GM12878 (cell line): ENCODE data around the gene TREML1. TPM values are rescaled to one million over a fixed set of nuclear protein-coding genes. Genes with fewer than 3 reads are reported as not detected.

ENCODE experiments used
- ATAC-seq: fragments of 200-7000 bp; cut with Tn5 transposase; 3 replicates; pipeline ENCODE4 v1.9.1; 2020; ENCODE audit warnings: mild to moderate bottlenecking, moderate library complexity
- BruUV-seq: library from RNA; stranded (reverse); fragments of 400-500 nt; replicated peaks from 2 replicates; lab custom pipeline; 2021; lab: Mats Ljungman, UMichigan
- CTCF ChIA-PET: fragments of 300-600 bp; sonication (Branson Sonifier 250); formaldehyde crosslinking; extraction: SDS; loops from one replicate; lab custom pipeline; 2021; ENCODE audit warnings: inconsistent platforms; lab: Yijun Ruan, JAX
- POLR2A ChIA-PET: fragments of 350-600 bp; formaldehyde crosslinking; extraction: SDS; loops from one replicate; lab custom pipeline; 2021; ENCODE audit warnings: inconsistent platforms; lab: Charles Lee
- RAD21 ChIA-PET: fragments of 300-600 bp; sonication (Branson Sonifier 250); formaldehyde crosslinking; loops from one replicate; lab custom pipeline; 2023; ENCODE audit warnings: antibody characterized with exemption; ENCODE audit not compliant: unreplicated experiment; lab: Charles Lee
- SMC1A ChIA-PET: fragments of 300-600 bp; sonication (Branson Sonifier 250); formaldehyde crosslinking; loops from one replicate; lab custom pipeline; 2023; ENCODE audit not compliant: unreplicated experiment, uncharacterized antibody; lab: Charles Lee
- DNase-seq: peaks from one replicate; pipeline ENCODE4 v3.0.0-alpha.2; 2011; ENCODE audit warnings: low read depth, low spot score
- FAIRE-seq: peaks from 3 replicates; lab custom pipeline; 2011; peaks lifted over from hg19 to GRCh38; lab: Jason Lieb, UNC
- H2AFZ ChIP-seq: 2 replicates; pipeline ENCODE4 v1.6.0; 2011; ENCODE audit warnings: low read depth, low read length, control low read depth; ENCODE audit not compliant: control insufficient read depth
- H3K27ac ChIP-seq: 2 replicates; pipeline ENCODE4 v1.5.1; 2011; ENCODE audit warnings: control low read depth; ENCODE audit not compliant: control insufficient read depth, insufficient read depth
- H3K27me3 ChIP-seq, 2 experiments: replicated peaks in 1 of 2; 2 replicates each; pipeline versions ENCODE4 v1.6.0 to v1.6.1; 2011; ENCODE audit warnings: low read length in 1 of 2; ENCODE audit not compliant: control insufficient read depth in 2 of 2, insufficient read depth in 2 of 2
- H3K36me3 ChIP-seq, 2 experiments: 2 replicates each; pipeline ENCODE4 v1.5.1; 2011; ENCODE audit warnings: low read length in 1 of 2; ENCODE audit not compliant: control insufficient read depth in 2 of 2, insufficient read depth in 2 of 2
- H3K4me1 ChIP-seq: 2 replicates; pipeline ENCODE4 v1.6.1; 2011; ENCODE audit warnings: mild to moderate bottlenecking, low read length, moderate library complexity, mixed read lengths; ENCODE audit not compliant: control insufficient read depth, insufficient read depth
- H3K4me2 ChIP-seq: 2 replicates; pipeline ENCODE4 v1.6.0; 2011; ENCODE audit warnings: control low read depth; ENCODE audit not compliant: control insufficient read depth, insufficient read depth
- H3K4me3 ChIP-seq: fragments of 200-600 bp; sonication (generic); 2 replicates; pipeline ENCODE4 v1.5.1; 2016
- H3K79me2 ChIP-seq: 2 replicates; pipeline ENCODE4 v1.6.0; 2011; ENCODE audit warnings: low read length; ENCODE audit not compliant: control insufficient read depth, insufficient read depth
- H3K9ac ChIP-seq: 2 replicates; pipeline ENCODE4 v1.8.0; 2011; ENCODE audit warnings: low read length, control low read depth, mixed read lengths; ENCODE audit not compliant: control insufficient read depth, insufficient read depth
- H3K9me3 ChIP-seq: replicated peaks from 3 replicates; pipeline ENCODE4 v1.5.1; 2011; ENCODE audit warnings: mild to moderate bottlenecking, low read length; ENCODE audit not compliant: control insufficient read depth, insufficient read depth
- H4K20me1 ChIP-seq: 2 replicates; pipeline ENCODE4 v1.6.0; 2011; ENCODE audit not compliant: control insufficient read depth, insufficient read depth
- ATF2 ChIP-seq: IDR thresholded peaks from 2 replicates; pipeline ENCODE4 v1.6.1; 2012; ENCODE audit warnings: low read length, inconsistent platforms
- BCL3 ChIP-seq: IDR thresholded peaks from 2 replicates; pipeline ENCODE4 v1.6.1; 2011; ENCODE audit warnings: borderline replicate concordance, low read depth, mild to moderate bottlenecking, moderate library complexity, low read length; ENCODE audit not compliant: insufficient read depth, poor library complexity, severe bottlenecking
- CEBPB ChIP-seq, 2 experiments: fragments of 150-350 bp in 1 of 2; IDR thresholded peaks; 2 replicates each; pipeline ENCODE4 v1.6.1; 2012 to 2014; ENCODE audit warnings: low read depth in 2 of 2, low read length in 2 of 2, borderline replicate concordance in 1 of 2, inconsistent platforms in 1 of 2
- CHD2 ChIP-seq: IDR thresholded peaks from 2 replicates; pipeline ENCODE4 v1.6.1; 2011; ENCODE audit warnings: low read depth, low read length, improper control_type of control experiment, borderline replicate concordance
- CREM ChIP-seq: IDR thresholded peaks from 2 replicates; pipeline ENCODE4 v1.6.1; 2014; ENCODE audit warnings: antibody characterized with exemption, low read depth
- HCFC1 ChIP-seq: fragments of 150-350 bp; IDR thresholded peaks from 2 replicates; pipeline ENCODE4 v1.6.1; 2014; ENCODE audit warnings: low read length
- HDGF ChIP-seq: fragments of 450-650 bp; IDR thresholded peaks from 2 replicates; pipeline ENCODE4 v1.6.1; 2016; ENCODE audit warnings: antibody characterized with exemption
- IKZF1 ChIP-seq: fragments of 450-650 bp; conservative IDR thresholded peaks from 2 replicates; pipeline ENCODE4 v1.6.1; 2017; ENCODE audit warnings: antibody characterized with exemption, mild to moderate bottlenecking
- IRF3 ChIP-seq: fragments of 450-650 bp; IDR thresholded peaks from 2 replicates; pipeline ENCODE4 v1.6.1; 2014; ENCODE audit warnings: mild to moderate bottlenecking
- IRF5 ChIP-seq: fragments of 450-650 bp; IDR thresholded peaks from 2 replicates; pipeline ENCODE4 v1.6.1; 2017; ENCODE audit warnings: borderline replicate concordance
- LARP7 ChIP-seq: fragments of 450-650 bp; IDR thresholded peaks from 2 replicates; pipeline ENCODE4 v1.6.1; 2017; ENCODE audit warnings: mild to moderate bottlenecking
- MEF2A ChIP-seq: IDR thresholded peaks from 2 replicates; pipeline ENCODE4 v1.6.1; 2011; ENCODE audit warnings: low read depth, mild to moderate bottlenecking, low read length, moderate library complexity; ENCODE audit not compliant: insufficient read depth
- NFYB ChIP-seq: IDR thresholded peaks from 2 replicates; pipeline ENCODE4 v1.6.1; 2011; ENCODE audit warnings: low read depth, mild to moderate bottlenecking, low read length, improper control_type of control experiment, moderate library complexity; ENCODE audit not compliant: insufficient read depth
- NRF1 ChIP-seq: conservative IDR thresholded peaks from 2 replicates; pipeline ENCODE4 v1.6.1; 2011; ENCODE audit warnings: mild to moderate bottlenecking, low read depth, low read length, improper control_type of control experiment
- POLR2AphosphoS2 ChIP-seq: IDR thresholded peaks from 2 replicates; pipeline ENCODE4 v1.6.1; 2011; ENCODE audit warnings: low read depth, mild to moderate bottlenecking, low read length, improper control_type of control experiment, moderate library complexity
- SIN3A ChIP-seq: IDR thresholded peaks from 2 replicates; pipeline ENCODE4 v1.6.1; 2012; ENCODE audit warnings: low read depth, low read length, improper control_type of control experiment
- SIX5 ChIP-seq: IDR thresholded peaks from 2 replicates; pipeline ENCODE4 v1.6.1; 2011; ENCODE audit warnings: mild to moderate bottlenecking, low read depth, low read length, moderate library complexity; ENCODE audit not compliant: severe bottlenecking
- SMAD5 ChIP-seq: IDR thresholded peaks from 2 replicates; pipeline ENCODE4 v1.6.1; 2016; ENCODE audit warnings: antibody characterized with exemption, low read depth
- SUZ12 ChIP-seq: fragments of 200-600 bp; sonication (generic); IDR thresholded peaks from one replicate; pipeline ENCODE4 v1.6.1; 2018; ENCODE audit warnings: antibody characterized with exemption, mild to moderate bottlenecking; ENCODE audit not compliant: unreplicated experiment
- WGBS: methylation state at CpG from one replicate; pipeline ENCODE4 v1.1.6; 2016; ENCODE audit warnings: low lambda C conversion rate; ENCODE audit not compliant: insufficient replicate concordance, insufficient coverage; ENCODE audit errors: missing lambda C conversion rate; 5-methylcytosine and 5-hydroxymethylcytosine counted together
- in situ Hi-C: fragments of 300-500 bp; cut with MboI; formaldehyde crosslinking; loops from 9 replicates; pipeline ENCODE4 v1.14.3; 2018; ENCODE audit warnings: mixed read lengths
- intact Hi-C: fragments of 100-400 bp; cut with micrococcal nuclease; formaldehyde crosslinking; loops from one replicate; pipeline ENCODE4 v1.14.2; 2022; ENCODE audit not compliant: unreplicated experiment
- polyA plus RNA-seq, 11 experiments: library from polyadenylated mRNA; depleted of rRNA in 4 of 11; unstranded in 6 of 11; stranded (reverse) in 5 of 11; fragments of >200 nt; fragmentation: Nextera tagmentation in 4 of 11; fragmentation: Illumina TruSeq in 1 of 11; extraction: Ambion mirVana in 4 of 11; extraction: Trizol in 1 of 11; gene quantifications; 1 replicate in 1 of 11; 2 replicates in 10 of 11; pipeline versions ENCODE4 v1.2.1 to v1.2.3, GENCODE V29; 2011 to 2016; ENCODE audit warnings: inconsistent platforms in 2 of 11, missing spikeins in 2 of 11, low read depth in 1 of 11
- total RNA-seq, 4 experiments: library from RNA; depleted of rRNA in 3 of 4; stranded (reverse); fragments of >200 nt in 3 of 4; fragmentation: Illumina TruSeq in 1 of 4; extraction: Trizol in 1 of 4; gene quantifications; 2 replicates each; pipeline versions ENCODE4 v1.2.1 to v1.2.3, GENCODE V29; 2013 to 2021

TREML1 gene
- total and polyA plus RNA-seq, 10 of the 15 experiments (the other 5 are each of a cell fraction or from before 2014, with no cell fraction given): 0.21 TPM; not detected in 9

- no peak for TF ChIP-seq NFYB
- no peak for TF ChIP-seq CHD2
These were observed 7.9 kb upstream of the TREML1 start (continued) for GRCh38 chr6:41161851-41162552.

DNA sequence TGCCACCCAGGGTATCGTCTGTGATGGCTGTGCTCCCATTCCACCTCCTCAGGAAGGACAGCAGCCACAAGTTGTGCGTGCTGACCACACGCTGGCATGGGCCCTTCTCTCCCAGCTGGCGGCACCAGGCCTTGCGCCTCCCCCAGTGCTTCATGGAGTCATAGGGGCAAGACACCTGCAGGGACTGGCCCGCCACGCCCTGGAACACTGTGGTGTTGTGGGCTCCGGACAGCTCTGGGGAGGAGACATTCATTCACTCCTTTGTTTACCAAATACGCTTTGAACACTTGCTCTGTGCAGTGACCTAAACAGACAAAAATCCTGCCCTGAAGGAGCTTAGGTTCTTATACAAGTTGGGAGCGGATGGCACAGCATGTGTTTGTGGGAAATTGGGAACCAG, 7.2 kb upstream of the TREML1 start:
- POLR2A ChIA-PET: no interaction called here
- H3K79me2 ChIP-seq: no peaks in the 10 kb centered on the region
- intact Hi-C loops (no loop called here), in situ Hi-C loops (no loop called here)
- SMC1A ChIA-PET: interaction anchor here (0.5 kb wide), 1 partner anchor 43 kb away, joined by 3 read pairs; no protein-coding TSS in a partner anchor
- ATAC-seq (no peak), FAIRE-seq (no peak), DNase-seq (no peak)
- H3K4me1 ChIP-seq: no peaks in the 10 kb centered on the region
- no TSS peak for BruUV-seq
- 43% methylated on average over 10 of the region's 10 CpGs for WGBS
- no peak overlapping the region for H3K4me3 ChIP-seq
- H2AFZ ChIP-seq: no peak overlapping the region
- RAD21 ChIA-PET: no interaction called here
- CTCF ChIA-PET: no interaction called here
- no peaks in the 10 kb centered on the region for H3K9me3 ChIP-seq
- no peak for TF ChIP-seq SUZ12
- TF ChIP-seq SIX5: no peak
- no peak for TF ChIP-seq MEF2A
- no peak for TF ChIP-seq CEBPB (IDR thresholded peaks at IDR 0.05; ENCODE audit: borderline replicate concordance in 1 of 2, low read depth in 2 of 2, low read length in 2 of 2)
- no peak for TF ChIP-seq CREM
- TF ChIP-seq ATF2: no peak
- no peak for TF ChIP-seq BCL3
- no peak for TF ChIP-seq HDGF
- no peak for TF ChIP-seq POLR2AphosphoS2
- no peak for TF ChIP-seq IKZF1
- TF ChIP-seq LARP7: no peak
- TF ChIP-seq IRF5: no peak
- TF ChIP-seq SIN3A: no peak
- no peak for TF ChIP-seq SMAD5
- TF ChIP-seq HCFC1: no peak
- no peak for TF ChIP-seq IRF3
- TF ChIP-seq NRF1: no peak
- peaks cover 0 to 2% of the 10 kb centered on the region in 2 experiments; a peak in 1 of 4 replicates for H3K27me3 ChIP-seq
- H3K27ac ChIP-seq: no peak overlapping the region
- no peak overlapping the region for H3K4me2 ChIP-seq
- H3K9ac ChIP-seq: no peak overlapping the region
- H4K20me1 ChIP-seq: no peaks in the 10 kb centered on the region
- no peaks in the 10 kb centered on the region for H3K36me3 ChIP-seq
